HG03060 (cell line): ENCODE measurements around the gene KCNJ4.
"Not testable (repeated sequence)": the region's sequence is repeated elsewhere in the genome, so short reads cannot be mapped to it uniquely, and the experiment has no call there.

Experiments
- ATAC-seq: cut with Tn5 transposase; IDR thresholded peaks from one replicate; pipeline ENCODE4 v1.9.1; 2021; ENCODE audit warnings: low read depth, moderate number of reproducible peaks; ENCODE audit not compliant: unreplicated experiment

The KCNJ4 gene

DNA sequence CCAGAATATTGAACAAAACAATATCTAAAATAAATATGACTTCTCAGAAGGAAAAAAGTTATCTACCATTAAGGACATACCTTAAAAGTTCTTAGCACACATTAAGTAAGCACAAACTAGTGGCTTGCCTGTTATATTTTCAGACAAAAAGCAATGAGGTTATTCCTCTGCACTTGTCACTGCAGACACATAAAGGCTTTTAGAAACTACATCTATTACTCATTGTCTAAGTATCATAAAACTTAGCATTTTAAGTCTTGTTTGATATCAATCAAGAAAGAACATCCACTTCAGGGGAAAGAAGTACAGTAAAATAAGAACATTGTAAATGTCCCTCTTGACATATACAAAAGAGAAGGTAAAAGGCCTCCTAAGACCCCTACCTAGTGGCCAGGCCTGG is 59.1 kb downstream of the KCNJ4 start:
- ATAC-seq = not testable (repeated sequence)

- not testable (repeated sequence) for ATAC-seq
These were observed 59.9 kb downstream of the KCNJ4 start for GRCh38 chr22:38394929-38395624.

GRCh38 chr22:38389428-38389818 is 65.6 kb downstream of the KCNJ4 start:
- not testable (repeated sequence) for ATAC-seq

DNA sequence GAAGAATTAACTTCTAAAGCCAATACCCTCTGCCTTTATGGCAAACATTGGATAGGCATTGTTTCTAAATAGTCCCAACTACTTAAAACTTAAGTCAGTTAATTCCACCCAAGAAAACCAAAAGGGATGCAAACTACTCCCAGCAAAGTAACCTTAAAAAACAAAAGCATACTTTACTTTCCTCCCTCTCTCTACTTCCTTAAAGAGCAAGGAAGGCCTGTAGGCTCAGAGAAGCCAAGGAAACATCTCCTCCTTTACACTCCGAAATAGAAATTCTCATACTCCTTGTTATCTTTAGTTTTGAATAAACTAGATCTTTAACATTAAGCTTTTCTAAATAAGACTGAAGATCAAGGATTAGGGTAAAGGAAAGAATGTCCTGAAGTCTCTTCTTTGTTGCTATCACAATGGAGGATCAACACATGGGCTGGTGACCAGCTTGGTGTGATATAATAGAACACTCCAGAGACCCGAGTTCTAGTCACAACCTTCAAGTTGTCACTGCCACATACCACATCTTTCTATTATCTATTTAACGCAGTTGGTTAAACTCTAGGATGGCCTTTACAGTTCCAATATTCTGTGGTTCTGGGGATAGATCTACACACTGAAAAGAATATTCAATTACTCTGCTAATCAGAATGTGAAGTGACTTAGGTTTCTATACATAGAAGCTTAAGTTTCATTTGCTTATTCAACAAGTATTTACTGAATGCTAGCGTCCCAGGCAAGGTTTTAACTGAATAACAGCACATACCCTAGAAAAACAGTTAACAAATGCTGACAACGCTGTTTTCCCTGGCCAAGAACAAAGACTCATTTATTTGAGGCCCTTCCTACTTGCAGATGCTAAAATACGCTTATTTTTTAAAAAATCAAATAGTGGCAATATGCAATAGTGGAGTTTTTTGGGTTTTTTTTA is 66.2 kb downstream of the KCNJ4 start:
- ATAC-seq = not testable (repeated sequence)

- ATAC-seq = not testable (repeated sequence)
These were observed 68.1 kb downstream of the KCNJ4 start for GRCh38 chr22:38386918-38387317.

DNA sequence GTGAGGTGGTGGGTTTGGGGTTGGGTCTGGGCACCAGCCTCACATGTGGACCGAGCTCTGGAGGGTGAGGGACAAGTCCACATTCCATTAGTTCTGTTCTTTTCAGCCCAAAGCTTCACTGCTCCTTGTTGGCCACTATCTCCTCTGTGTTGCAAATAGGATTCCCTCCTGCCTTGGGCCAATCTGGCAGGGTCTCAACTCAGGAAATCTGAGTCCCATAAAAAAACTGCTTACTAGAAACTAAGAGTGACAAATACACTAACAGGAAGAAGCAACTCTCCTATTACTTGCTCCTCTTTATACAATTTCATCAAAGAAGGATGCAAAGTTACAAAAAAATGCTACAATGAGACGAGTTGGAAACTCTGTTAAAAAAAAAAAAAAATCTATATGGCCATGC is 71.6 kb downstream of the KCNJ4 start:
- ATAC-seq = no peak

DNA sequence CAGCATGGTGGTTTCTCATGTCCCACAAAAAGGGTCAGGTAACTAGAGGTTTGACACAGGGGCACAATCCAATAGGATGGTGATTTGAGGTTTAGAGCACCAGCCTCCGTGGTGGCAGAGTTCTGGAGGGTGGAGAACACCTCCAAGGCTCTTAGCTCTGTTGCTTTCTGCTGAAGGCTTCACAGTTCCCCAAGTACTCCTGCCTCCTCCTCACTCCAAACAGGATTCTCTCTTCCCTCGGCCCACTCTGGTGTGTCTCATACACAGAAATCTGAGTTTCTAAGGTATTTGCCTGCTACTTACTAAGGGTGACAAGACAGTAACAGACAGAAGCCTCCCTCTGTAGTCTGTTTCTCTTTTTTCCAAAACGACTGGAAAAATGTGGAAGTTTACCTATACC is 73.6 kb downstream of the KCNJ4 start:
- ATAC-seq = not testable (repeated sequence)
